HG02642 (cell line): ENCODE measurements around the gene FIZ1.

Experiments used
- ATAC-seq: cut with Tn5 transposase; IDR thresholded peaks from one replicate; pipeline ENCODE4 v1.9.1; 2021; ENCODE audit warnings: mild to moderate bottlenecking; ENCODE audit not compliant: unreplicated experiment, poor library complexity

The FIZ1 gene

DNA sequence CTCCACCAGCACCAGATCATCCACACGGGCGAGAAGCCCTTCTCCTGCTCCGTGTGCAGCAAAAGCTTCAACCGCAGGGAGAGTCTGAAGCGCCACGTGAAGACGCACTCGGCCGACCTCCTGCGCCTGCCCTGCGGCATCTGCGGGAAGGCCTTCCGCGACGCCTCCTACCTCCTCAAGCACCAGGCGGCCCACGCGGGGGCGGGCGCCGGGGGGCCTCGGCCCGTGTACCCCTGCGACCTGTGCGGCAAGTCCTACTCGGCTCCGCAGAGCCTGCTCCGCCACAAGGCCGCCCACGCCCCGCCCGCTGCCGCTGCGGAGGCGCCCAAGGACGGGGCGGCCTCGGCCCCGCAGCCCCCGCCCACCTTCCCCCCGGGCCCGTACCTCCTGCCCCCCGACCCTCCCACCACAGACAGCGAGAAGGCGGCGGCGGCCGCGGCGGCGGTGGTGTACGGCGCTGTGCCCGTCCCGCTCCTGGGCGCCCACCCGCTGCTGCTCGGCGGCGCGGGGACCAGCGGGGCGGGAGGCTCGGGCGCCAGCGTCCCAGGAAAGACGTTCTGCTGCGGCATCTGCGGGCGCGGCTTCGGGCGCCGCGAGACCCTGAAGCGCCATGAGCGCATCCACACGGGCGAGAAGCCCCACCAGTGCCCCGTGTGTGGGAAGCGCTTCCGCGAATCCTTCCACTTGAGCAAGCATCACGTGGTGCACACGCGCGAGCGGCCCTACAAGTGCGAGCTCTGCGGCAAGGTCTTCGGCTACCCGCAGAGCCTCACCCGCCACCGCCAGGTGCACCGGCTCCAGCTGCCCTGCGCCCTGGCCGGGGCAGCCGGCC is 15.6 kb upstream of the FIZ1 start:
- no peak for ATAC-seq

- no peak for ATAC-seq
These were observed 14.8 kb upstream of the FIZ1 start for GRCh38 chr19:55613930-55614710.

DNA sequence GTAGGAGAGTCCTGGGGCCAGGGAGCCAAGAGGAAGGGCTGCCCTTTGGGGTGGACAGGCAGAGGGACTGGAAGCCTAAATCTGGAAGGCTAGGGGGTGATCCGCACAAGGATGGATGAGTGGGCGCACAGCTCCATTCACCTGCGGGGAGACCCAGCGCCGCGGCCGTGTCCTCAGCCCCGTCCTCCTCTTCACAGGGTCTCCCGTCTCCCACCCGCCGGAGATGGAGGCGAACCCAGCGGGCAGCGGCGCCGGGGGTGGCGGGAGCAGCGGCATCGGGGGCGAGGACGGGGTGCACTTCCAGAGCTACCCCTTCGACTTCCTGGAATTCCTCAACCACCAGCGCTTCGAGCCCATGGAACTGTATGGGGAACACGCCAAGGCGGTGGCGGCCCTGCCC is 14.1 kb upstream of the FIZ1 start:
- ATAC-seq, result no peak

- no peak for ATAC-seq
These were observed 12.8 kb upstream of the FIZ1 start for GRCh38 chr19:55611983-55612645.

DNA sequence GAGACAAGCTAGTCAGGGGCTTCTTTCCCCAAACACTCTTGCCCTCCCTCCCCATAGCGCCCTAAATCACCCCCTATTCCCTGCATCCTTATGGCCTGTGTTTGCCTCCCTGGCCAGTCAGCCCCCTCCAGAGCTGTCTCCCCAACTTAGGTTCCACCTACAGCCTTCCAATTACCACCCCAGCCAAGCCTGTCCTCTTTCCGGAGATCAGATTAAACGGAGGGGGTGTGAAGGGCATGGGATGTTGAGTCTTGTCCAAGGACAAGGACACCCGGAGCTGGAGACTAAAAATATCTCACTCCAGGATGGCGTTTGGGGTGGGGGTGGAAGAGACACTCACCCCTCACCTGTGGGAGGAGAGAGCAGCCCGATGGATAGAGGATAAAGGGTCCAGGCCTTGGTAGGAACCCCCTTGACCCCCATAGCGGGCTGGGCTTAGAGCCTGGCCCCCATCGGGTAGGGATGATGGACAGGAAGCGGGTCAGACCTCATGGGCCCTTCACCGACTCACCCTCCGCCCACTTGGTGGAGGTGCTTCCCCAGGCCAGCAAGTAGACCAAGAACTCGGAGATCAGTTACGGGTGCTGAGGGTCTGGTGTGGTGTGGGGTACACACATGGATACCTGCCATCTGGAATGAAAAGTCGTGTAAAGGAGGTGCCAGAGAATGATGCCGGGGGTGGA is 12.1 kb upstream of the FIZ1 start:
- ATAC-seq, result no peak

- ATAC-seq, result no peak
These were observed 10.0 kb upstream of the FIZ1 start for GRCh38 chr19:55609326-55609725.

DNA sequence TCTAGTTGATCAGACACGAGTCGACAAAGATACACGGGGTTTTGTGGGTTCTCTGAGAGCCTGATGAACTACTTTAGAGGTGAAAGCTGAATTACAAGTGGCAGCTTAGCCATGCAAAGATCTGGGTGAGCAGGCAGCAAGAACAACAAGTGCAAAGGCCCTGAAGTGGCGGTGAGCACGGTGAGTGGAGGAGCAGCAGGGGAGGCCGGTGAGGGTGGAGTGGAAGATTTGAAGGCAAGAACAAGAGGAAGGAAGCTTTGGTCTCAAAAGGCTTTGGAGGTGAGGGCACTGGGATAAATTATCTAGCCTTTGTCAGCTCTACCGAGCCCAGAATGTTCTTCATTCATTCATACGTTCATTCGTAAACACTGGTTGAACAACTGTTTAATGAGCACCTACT is 7.5 kb upstream of the FIZ1 start:
- ATAC-seq, result no peak

GRCh38 chr19:55606471-55606787 is 7.1 kb upstream of the FIZ1 start:
- no peak for ATAC-seq

DNA sequence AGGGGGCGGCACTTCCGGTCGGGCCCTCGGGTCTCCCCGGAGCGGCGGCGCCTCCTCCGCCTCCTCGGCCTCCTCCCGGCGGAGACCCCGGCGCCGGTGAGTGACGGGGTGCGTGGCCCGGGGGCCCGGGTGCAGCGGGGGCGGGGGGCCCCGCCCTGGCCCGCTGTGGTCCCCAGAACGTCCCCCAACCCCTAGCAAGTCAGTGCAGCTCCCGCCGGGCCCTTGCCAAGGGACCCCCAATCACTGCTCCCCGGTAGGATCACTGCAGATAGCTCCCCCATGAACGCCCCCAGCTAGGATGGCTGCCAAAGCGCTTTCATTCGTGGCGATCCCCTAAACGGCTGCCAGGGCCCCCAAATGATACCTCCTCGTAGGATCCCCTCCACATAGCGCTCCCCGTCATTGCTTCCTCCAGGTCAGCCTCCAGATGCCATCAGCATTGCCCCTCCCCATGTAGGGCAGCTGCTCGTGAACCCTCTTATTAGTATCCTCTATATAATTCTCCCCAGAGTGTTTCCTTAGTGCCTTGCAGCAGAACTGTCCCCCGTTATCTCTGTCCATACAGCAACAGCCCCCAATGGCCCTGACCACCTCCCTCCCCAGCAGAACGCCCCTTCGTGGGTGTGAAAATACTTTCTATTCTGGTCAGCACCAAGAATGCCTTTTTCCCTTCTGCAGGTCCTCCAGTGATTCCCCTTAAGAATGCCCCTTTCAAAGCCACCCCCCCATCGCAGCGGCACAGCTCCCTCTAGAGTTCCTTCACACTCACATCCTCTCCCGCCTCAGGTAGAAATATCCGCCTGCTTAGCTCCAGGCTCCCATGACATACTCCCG is 6.5 kb upstream of the FIZ1 start, which contains the start of gene ZNF865:
ZNF865 (plus strand) TSS at position 11 of the 834 bp plus-strand sequence. CDS start 7,972 bp downstream, outside the sequence.
- ATAC-seq, result peak; percentile 27

DNA sequence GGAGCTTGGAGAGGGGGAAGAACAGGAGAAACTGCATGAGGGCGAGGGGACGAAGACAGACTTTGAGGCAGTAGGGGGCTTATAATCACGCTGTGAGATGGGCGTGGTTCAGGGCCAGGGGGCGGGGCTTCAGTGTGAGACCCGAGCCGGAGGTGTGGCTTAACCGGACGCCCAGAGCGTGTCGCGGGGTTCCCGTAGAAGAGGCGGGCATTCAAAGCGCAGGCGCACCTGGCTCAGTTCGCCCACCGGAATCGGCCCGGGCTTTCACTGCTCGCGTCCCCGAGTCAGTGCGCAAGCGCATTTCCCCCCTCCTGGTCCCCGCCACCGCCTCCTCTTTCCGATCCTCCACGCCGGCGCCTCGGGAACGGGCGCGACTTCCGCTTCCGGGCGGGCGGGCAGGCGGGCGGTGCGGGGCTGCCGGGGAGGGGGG is 5.9 kb upstream of the FIZ1 start:
- peak; percentile 79 for ATAC-seq

DNA sequence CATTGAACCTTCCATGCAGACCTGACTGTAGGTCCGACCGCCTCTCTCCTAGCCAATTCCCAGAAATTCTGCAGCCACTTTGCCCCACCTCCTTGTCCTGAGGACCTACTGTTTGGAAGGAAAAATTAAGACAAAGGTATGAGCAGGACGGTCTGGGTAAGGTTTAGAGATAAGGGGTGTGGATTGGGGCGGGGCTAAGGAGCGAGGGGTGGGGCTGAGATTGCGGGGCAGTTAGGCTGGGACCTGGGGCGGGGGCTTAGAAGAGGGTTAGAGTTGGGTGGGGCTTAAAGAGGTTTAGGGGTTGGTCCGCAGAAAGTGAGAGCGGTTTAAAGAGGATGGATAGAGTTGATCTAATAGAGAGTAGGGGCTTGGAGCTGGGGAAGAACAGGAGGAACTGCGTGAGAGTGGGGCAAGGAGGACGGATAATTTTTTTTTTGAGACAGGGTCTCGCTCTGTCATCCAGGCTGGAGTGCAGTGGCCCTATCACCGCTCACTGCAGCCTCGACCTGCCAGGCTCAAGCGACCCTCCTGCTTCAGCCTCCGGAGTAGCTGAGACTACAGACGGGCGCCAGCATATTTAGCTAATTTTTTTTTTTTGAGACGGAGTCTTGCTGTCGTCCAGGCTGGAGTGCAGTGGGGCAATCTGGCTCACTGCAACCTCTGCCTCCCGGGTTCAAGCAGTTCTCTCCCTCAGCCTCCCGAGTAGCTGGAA is 4.4 kb upstream of the FIZ1 start:
- ATAC-seq, result no peak

- no peak for ATAC-seq
These were observed 3.8 kb upstream of the FIZ1 start for GRCh38 chr19:55603115-55603514.

DNA sequence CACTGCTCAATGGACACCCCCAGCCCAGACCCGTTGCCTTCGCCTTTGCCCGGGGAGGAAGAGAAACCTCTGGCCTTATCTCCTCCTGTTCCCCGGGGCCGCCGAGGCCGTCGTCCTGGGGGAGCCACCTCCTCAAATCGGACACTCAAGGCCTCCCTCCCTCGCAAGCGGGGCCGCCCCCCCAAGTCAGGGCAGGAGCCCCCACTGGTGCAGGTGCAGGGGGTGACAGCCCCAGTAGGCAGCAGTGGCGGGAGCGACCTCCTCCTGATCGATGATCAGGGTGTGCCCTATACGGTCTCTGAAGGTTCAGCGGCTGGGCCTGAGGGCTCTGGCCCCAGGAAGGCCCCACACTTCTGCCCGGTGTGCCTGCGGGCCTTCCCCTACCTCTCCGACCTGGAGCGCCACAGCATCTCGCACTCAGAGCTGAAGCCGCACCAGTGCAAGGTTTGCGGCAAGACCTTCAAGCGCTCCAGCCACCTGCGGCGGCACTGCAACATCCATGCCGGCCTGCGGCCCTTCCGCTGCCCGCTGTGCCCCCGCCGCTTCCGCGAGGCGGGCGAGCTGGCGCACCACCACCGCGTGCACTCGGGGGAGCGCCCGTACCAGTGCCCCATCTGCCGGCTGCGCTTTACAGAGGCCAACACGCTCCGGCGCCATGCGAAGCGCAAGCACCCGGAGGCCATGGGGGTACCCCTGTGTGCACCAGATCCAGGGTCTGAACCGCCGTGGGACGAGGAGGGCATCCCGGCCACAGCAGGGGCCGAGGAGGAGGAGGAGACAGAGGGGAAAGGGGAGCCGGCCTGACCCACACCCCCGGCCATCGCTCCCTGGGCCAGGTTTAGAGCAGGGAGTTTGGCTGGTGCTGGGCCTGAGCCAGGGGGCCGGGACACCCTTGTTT is 3.0 kb upstream of the FIZ1 start:
- no peak for ATAC-seq

- ATAC-seq, result no peak
These were observed 1.8 kb upstream of the FIZ1 start for GRCh38 chr19:55601084-55601483.

GRCh38 chr19:55600662-55601028 is 1.3 kb upstream of the FIZ1 start:
- no peak for ATAC-seq

- ATAC-seq, result peak; percentile 51
These were observed 735 bp upstream of the FIZ1 start, which contains the start of gene ZNF524 for GRCh38 chr19:55599842-55600661. ZNF524 (plus strand) TSS chr19:55600288; CDS start chr19:55602113, 1,825 bp downstream.
